HG02981 (cell line): ENCODE results near the gene PNRC2.
"Not testable (repeated sequence)": the region's sequence is repeated elsewhere in the genome, so short reads cannot be mapped to it uniquely, and the experiment has no call there.

Experiments used
- ATAC-seq: cut with Tn5 transposase; IDR thresholded peaks from one replicate; pipeline ENCODE4 v1.9.1; 2021; ENCODE audit warnings: mild to moderate bottlenecking, moderate library complexity; ENCODE audit not compliant: unreplicated experiment

Gene PNRC2

GRCh38 chr1:23987038-23987437 lies 27.4 kb downstream of the PNRC2 start:
- not testable (repeated sequence) for ATAC-seq

- no peak for ATAC-seq
These were observed 29.6 kb downstream of the PNRC2 start for GRCh38 chr1:23989263-23989662.

GRCh38 chr1:23992011-23992410 lies 32.4 kb downstream of the PNRC2 start:
- not testable (repeated sequence) for ATAC-seq

- no peak for ATAC-seq
These were observed 35.8 kb downstream of the PNRC2 start for GRCh38 chr1:23995431-23995837.

- no peak for ATAC-seq
These were observed 37.1 kb downstream of the PNRC2 start for GRCh38 chr1:23996700-23997229.

- ATAC-seq: no peak
These were observed 38.2 kb downstream of the PNRC2 start for GRCh38 chr1:23997812-23998211.

GRCh38 chr1:23999156-23999671 lies 39.6 kb downstream of the PNRC2 start:
- ATAC-seq: no peak

GRCh38 chr1:24002695-24003094 lies 43.1 kb downstream of the PNRC2 start:
- no peak for ATAC-seq

GRCh38 chr1:24003331-24003972 lies 43.8 kb downstream of the PNRC2 start:
- ATAC-seq: no peak

GRCh38 chr1:24004132-24004531 lies 44.5 kb downstream of the PNRC2 start:
- ATAC-seq: no peak

GRCh38 chr1:24005163-24005562 lies 45.5 kb downstream of the PNRC2 start:
- no peak for ATAC-seq

GRCh38 chr1:24007079-24007478 lies 47.5 kb downstream of the PNRC2 start:
- ATAC-seq: no peak

- ATAC-seq: not testable (repeated sequence)
These were observed 49.1 kb downstream of the PNRC2 start for GRCh38 chr1:24008574-24009184.

GRCh38 chr1:24009406-24009805 lies 49.8 kb downstream of the PNRC2 start:
- no peak for ATAC-seq

GRCh38 chr1:24010650-24011049 lies 51.0 kb downstream of the PNRC2 start:
- no peak for ATAC-seq

GRCh38 chr1:24012878-24013277 lies 53.2 kb downstream of the PNRC2 start:
- ATAC-seq: not testable (repeated sequence)
